Measurements from ENCODE around the gene SPECC1. TPM values are rescaled to one million over a fixed set of nuclear protein-coding genes. Genes with fewer than 3 reads are reported as not detected.

SPECC1 gene
- total RNA-seq, 1 experiment from 2014 or later: 43.5 TPM

- intact Hi-C loops (cut with micrococcal nuclease): no loop called here
- TF ChIP-seq REST (IDR thresholded peaks at IDR 0.05; ENCODE audit: low read depth) (no peak), CEBPB (IDR thresholded peaks at IDR 0.05; ENCODE audit: low read depth) (no peak), SP1 (IDR thresholded peaks at IDR 0.05; ENCODE audit: low read depth) (no peak), ZBTB33 (IDR thresholded peaks at IDR 0.05; ENCODE audit: extremely low read depth, insufficient replicate concordance, low read length) (no peak), EZH2 (IDR thresholded peaks at IDR 0.05) (no peak), FOSL1 (IDR thresholded peaks at IDR 0.05; ENCODE audit: low read depth) (no peak), JUND (IDR thresholded peaks at IDR 0.05) (no peak), ZNF274 (IDR thresholded peaks at IDR 0.05; ENCODE audit: low read depth, low read length) (no peak)
- no TSS peak for BruUV-seq (replicated peaks)
- Histone ChIP-seq H3K36me3 (ENCODE audit: control insufficient read depth in 1 of 2, insufficient read depth in 2 of 2, low read length in 2 of 2) (peaks cover 0 to 6% of the 10 kb centered on the region in 2 experiments; a peak in 3 of 4 replicates), H3K9me3 (ENCODE audit: control insufficient read depth in 1 of 2, insufficient read depth in 1 of 2, low read depth in 1 of 2, low read length in 2 of 2) (no peaks in the 10 kb centered on the region), H3K4me2 (ENCODE audit: low read length) (no peak overlapping the region), H3K27ac (ENCODE audit: low read depth, low read length) (no peak overlapping the region), H3K79me2 (ENCODE audit: insufficient read depth, low read length) (no peaks in the 10 kb centered on the region), H3K27me3 (ENCODE audit: insufficient read depth, low read length) (no peaks in the 10 kb centered on the region), H3K9ac (ENCODE audit: low read length) (no peak overlapping the region), H3K9me2 (ENCODE audit: insufficient read depth) (no peaks in the 10 kb centered on the region), H2AFZ (ENCODE audit: low read depth, low read length, poor library complexity, severe bottlenecking) (no peak overlapping the region), H4K20me1 (ENCODE audit: insufficient read depth) (no peaks in the 10 kb centered on the region), H3K4me3 (replicated peaks in 1 of 2; ENCODE audit: low read depth in 1 of 2, low read length in 2 of 2) (no peak overlapping the region), H3K4me1 (ENCODE audit: control insufficient read depth in 1 of 2, insufficient read depth in 2 of 2, low read length in 2 of 2) (no peaks in the 10 kb centered on the region)
- no peak for ATAC-seq
- DNase-seq (ENCODE audit: low read depth, low spot score): no peak
- CTCF ChIA-PET: no interaction called here
- POLR2A ChIA-PET: no interaction called here
- RAD21 ChIA-PET (ENCODE audit: low non-redundant PET in 1 of 2, low total read pairs in 2 of 2, uncharacterized antibody in 2 of 2, unreplicated experiment in 2 of 2): no interaction called here
Observed at GRCh38 chr17:20235747-20236146, 226.6 kb downstream of the SPECC1 start.

Measured in HCT116 (cell line).